NT2/D1 (cell line): ENCODE results near the gene PTX4.

Source experiments
- SUZ12 ChIP-seq: IDR thresholded peaks from 2 replicates; pipeline ENCODE4 v1.6.1; 2011; ENCODE audit not compliant: insufficient read length, insufficient read depth; ENCODE audit errors: extremely low read depth
- YY1 ChIP-seq: IDR thresholded peaks from 2 replicates; pipeline ENCODE4 v1.6.1; 2011; ENCODE audit not compliant: insufficient read length, insufficient read depth
- ZNF274 ChIP-seq: IDR thresholded peaks from 2 replicates; pipeline ENCODE4 v1.6.1; 2011; ENCODE audit warnings: mild to moderate bottlenecking, low read depth, low read length

DNA sequence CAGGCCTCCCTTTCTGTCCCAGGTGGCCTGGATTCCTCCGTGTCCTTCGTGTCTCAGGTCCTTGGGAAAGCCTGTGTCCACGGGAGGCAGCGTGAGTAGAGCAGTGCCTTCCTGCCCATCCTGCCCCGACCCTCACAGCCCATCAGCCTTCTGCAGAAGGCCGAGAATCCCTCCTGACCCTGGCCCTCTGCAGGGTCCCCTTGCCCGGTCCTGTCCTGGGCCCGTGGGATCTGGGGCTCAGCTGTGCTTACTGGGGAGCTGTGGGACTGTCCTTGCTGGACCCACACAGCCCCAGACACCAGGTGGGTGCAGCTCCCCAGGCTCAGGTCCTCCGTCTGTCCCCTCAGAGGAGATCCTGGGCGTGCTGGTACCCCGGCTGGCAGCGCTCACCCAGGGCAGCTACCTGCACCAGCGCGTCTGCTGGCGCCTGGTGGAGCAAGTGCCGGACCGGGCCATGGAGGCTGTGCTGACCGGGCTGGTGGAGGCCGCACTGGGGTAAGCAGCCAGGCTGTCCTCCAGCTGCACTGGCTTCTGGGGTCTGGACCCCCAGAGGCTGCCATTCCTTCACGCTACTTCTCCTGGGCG, 8.4 kb upstream of the PTX4 start:
- TF ChIP-seq ZNF274 = no peak
- no peak for TF ChIP-seq YY1
- no peak for TF ChIP-seq SUZ12
